ENCODE results near the gene ZBTB40.

ZBTB40 gene

GRCh38 chr1:22451702-22452480 is at the start of gene ZBTB40:
TSS of gene ZBTB40 (plus strand) at chr1:22451851. CDS start at chr1:22489949, 38,098 bp downstream.
- DNase-seq = peak; percentile 89

- no peak for DNase-seq
Measured at GRCh38 chr1:22402356-22403053, 49.1 kb upstream of the ZBTB40 start.

- no peak for DNase-seq
Measured at GRCh38 chr1:22404486-22404885, 47.2 kb upstream of the ZBTB40 start.

- no peak for DNase-seq
Measured at GRCh38 chr1:22406722-22407495, 44.7 kb upstream of the ZBTB40 start.

GRCh38 chr1:22408230-22408629 is 43.4 kb upstream of the ZBTB40 start:
- no peak for DNase-seq

- DNase-seq = no peak
Measured at GRCh38 chr1:22410401-22410800, 41.2 kb upstream of the ZBTB40 start.

- no peak for DNase-seq
Measured at GRCh38 chr1:22410928-22411495, 40.6 kb upstream of the ZBTB40 start.

- DNase-seq = no peak
Measured at GRCh38 chr1:22411589-22411988, 40.1 kb upstream of the ZBTB40 start.

GRCh38 chr1:22412932-22413727 is 38.5 kb upstream of the ZBTB40 start:
- DNase-seq = no peak

- no peak for DNase-seq
Measured at GRCh38 chr1:22413799-22414198, 37.9 kb upstream of the ZBTB40 start.

GRCh38 chr1:22414244-22414751 is 37.4 kb upstream of the ZBTB40 start:
- no peak for DNase-seq

- DNase-seq = no peak
Measured at GRCh38 chr1:22415489-22415888, 36.2 kb upstream of the ZBTB40 start.

GRCh38 chr1:22416555-22417454 is 34.8 kb upstream of the ZBTB40 start:
- peak; percentile 46 for DNase-seq

- no peak for DNase-seq
Measured at GRCh38 chr1:22417466-22417865, 34.2 kb upstream of the ZBTB40 start.

GRCh38 chr1:22418312-22418711 is 33.3 kb upstream of the ZBTB40 start:
- no peak for DNase-seq

GRCh38 chr1:22418933-22419382 is 32.7 kb upstream of the ZBTB40 start:
- DNase-seq = no peak

- DNase-seq = peak; percentile 10
Measured at GRCh38 chr1:22420455-22421053, 31.1 kb upstream of the ZBTB40 start.

- DNase-seq = no peak
Measured at GRCh38 chr1:22426781-22427180, 24.9 kb upstream of the ZBTB40 start.

- DNase-seq = no peak
Measured at GRCh38 chr1:22428672-22429071, 23.0 kb upstream of the ZBTB40 start.

GRCh38 chr1:22431965-22432364 is 19.7 kb upstream of the ZBTB40 start:
- DNase-seq = no peak

GRCh38 chr1:22434717-22435116 is 16.9 kb upstream of the ZBTB40 start:
- no peak for DNase-seq
